GM21786 (cell line): ENCODE results near the gene USP7.
"Not testable (repeated sequence)": the region's sequence is repeated elsewhere in the genome, so short reads cannot be mapped to it uniquely, and the experiment has no call there.

Source experiments
- ATAC-seq: cut with Tn5 transposase; IDR thresholded peaks from one replicate; pipeline ENCODE4 v1.9.1; 2021; ENCODE audit not compliant: unreplicated experiment

The USP7 gene

GRCh38 chr16:8882725-8883377, 80.9 kb downstream of the USP7 start:
- no peak for ATAC-seq

GRCh38 chr16:8882041-8882617, 81.6 kb downstream of the USP7 start, which contains the start of gene LITAFD:
LITAFD (plus strand) TSS chr16:8882351; CDS start chr16:8884356, 2,005 bp downstream.
- ATAC-seq: no peak

GRCh38 chr16:8880839-8881510, 82.7 kb downstream of the USP7 start:
- no peak for ATAC-seq

GRCh38 chr16:8878523-8878911, 85.2 kb downstream of the USP7 start:
- ATAC-seq: no peak

- ATAC-seq: no peak
These were observed 85.7 kb downstream of the USP7 start for GRCh38 chr16:8877894-8878522.

GRCh38 chr16:8875317-8875716, 88.4 kb downstream of the USP7 start:
- not testable (repeated sequence) for ATAC-seq

- ATAC-seq: no peak
These were observed 89.3 kb downstream of the USP7 start for GRCh38 chr16:8874388-8874787.

GRCh38 chr16:8873866-8874195, 89.9 kb downstream of the USP7 start:
- not testable (repeated sequence) for ATAC-seq

- no peak for ATAC-seq
These were observed 90.5 kb downstream of the USP7 start for GRCh38 chr16:8872967-8873865.

- no peak for ATAC-seq
These were observed 91.6 kb downstream of the USP7 start for GRCh38 chr16:8872071-8872470.

GRCh38 chr16:8869988-8870241, 93.8 kb downstream of the USP7 start:
- ATAC-seq: not testable (repeated sequence)

- no peak for ATAC-seq
These were observed 94.3 kb downstream of the USP7 start for GRCh38 chr16:8869212-8869987.

GRCh38 chr16:8868416-8869211, 95.1 kb downstream of the USP7 start, which contains the start of gene CARHSP1:
CARHSP1 (minus strand) TSS chr16:8869006; CDS start chr16:8859328, 9,678 bp downstream.
- ATAC-seq: peak; percentile 64

GRCh38 chr16:8867932-8868415, 95.7 kb downstream of the USP7 start:
- ATAC-seq: peak; percentile 24

GRCh38 chr16:8867216-8867931, 96.3 kb downstream of the USP7 start:
- ATAC-seq: no peak

- no peak for ATAC-seq
These were observed 96.9 kb downstream of the USP7 start for GRCh38 chr16:8866884-8867215.

- no peak for ATAC-seq
These were observed 97.4 kb downstream of the USP7 start for GRCh38 chr16:8866118-8866883.
